HepG2 (cell line): ENCODE results near the gene FMO3. TPM values are rescaled to one million over a fixed set of nuclear protein-coding genes. Genes with fewer than 3 reads are reported as not detected.

Experiments
- ATAC-seq: fragments of 200-7000 bp; cut with Tn5 transposase; 3 replicates; pipeline ENCODE4 v1.9.1; 2020; ENCODE audit warnings: mild to moderate bottlenecking, moderate library complexity
- BruUV-seq: library from RNA; stranded (reverse); fragments of 400-500 nt; replicated peaks from 2 replicates; lab custom pipeline; 2021; lab: Mats Ljungman, UMichigan
- CTCF ChIA-PET: fragments of 300-600 bp; formaldehyde crosslinking; extraction: SDS; loops from one replicate; lab custom pipeline; 2021; ENCODE audit warnings: low total read pairs, inconsistent platforms, low intra/inter-chr PET ratio; lab: Yijun Ruan, JAX
- POLR2A ChIA-PET: fragments of 350-600 bp; sonication (Branson Sonifier 250); formaldehyde crosslinking; loops from one replicate; lab custom pipeline; 2020; ENCODE audit warnings: antibody characterized with exemption, inconsistent platforms; lab: Yijun Ruan, JAX
- DNase-seq: peaks from one replicate; pipeline ENCODE4 v3.0.0-alpha.2; 2015; ENCODE audit warnings: low spot score
- FAIRE-seq: peaks from 3 replicates; lab custom pipeline; 2011; peaks lifted over from hg19 to GRCh38; lab: Jason Lieb, UNC
- H2AFZ ChIP-seq: one replicate; pipeline ENCODE4 v1.6.1; 2011; ENCODE audit warnings: low read length, inconsistent platforms
- H3K27ac ChIP-seq: fragments of 300-600 bp; 3 replicates; pipeline ENCODE4 v1.8.0; 2011; ENCODE audit warnings: mixed run types, mild to moderate bottlenecking, mixed read lengths, low read length, inconsistent platforms; ENCODE audit not compliant: insufficient read depth; ENCODE audit errors: extremely low read length
- H3K27me3 ChIP-seq, 2 experiments: fragments of 200-600 bp in 1 of 2; 2 replicates in 1 of 2; 3 replicates in 1 of 2; pipeline versions ENCODE4 v1.6.0 to v1.8.0; 2011; ENCODE audit warnings: low read length in 2 of 2, mild to moderate bottlenecking in 2 of 2, moderate library complexity in 2 of 2, inconsistent platforms in 1 of 2; ENCODE audit not compliant: insufficient read depth in 2 of 2, control insufficient read depth in 1 of 2
- H3K36me3 ChIP-seq, 2 experiments: fragments of 200-600 bp in 1 of 2; replicated peaks in 1 of 2; 2 replicates in 1 of 2; 3 replicates in 1 of 2; pipeline versions ENCODE4 v1.5.1 to v1.8.0; 2011; ENCODE audit warnings: low read length in 2 of 2, inconsistent platforms in 1 of 2; ENCODE audit not compliant: insufficient read depth in 2 of 2, control insufficient read depth in 1 of 2
- H3K4me1 ChIP-seq: 2 replicates; pipeline ENCODE4 v1.5.1; 2012; ENCODE audit warnings: low read length, inconsistent platforms; ENCODE audit not compliant: insufficient read depth
- H3K4me2 ChIP-seq: 2 replicates; pipeline ENCODE4 v1.6.0; 2011; ENCODE audit warnings: low read depth, low read length, inconsistent platforms
- H3K4me3 ChIP-seq, 3 experiments: fragments of 200-600 bp in 1 of 3; sonication (generic), shearing (Covaris generic) in 1 of 3; replicated peaks in 1 of 3; 2 replicates each; pipeline ENCODE4 v1.5.1; 2011 to 2016; ENCODE audit warnings: low read length in 3 of 3, inconsistent platforms in 2 of 3, low read depth in 2 of 3, mild to moderate bottlenecking in 2 of 3, control low read depth in 1 of 3, mixed read lengths in 1 of 3; ENCODE audit not compliant: insufficient read depth in 1 of 3
- H3K79me2 ChIP-seq: one replicate; pipeline ENCODE4 v1.6.1; 2011; ENCODE audit warnings: low read length, inconsistent platforms; ENCODE audit not compliant: insufficient read depth
- H3K9ac ChIP-seq: 2 replicates; pipeline ENCODE4 v1.6.0; 2011; ENCODE audit warnings: mild to moderate bottlenecking, low read depth, low read length, inconsistent platforms; ENCODE audit not compliant: insufficient read depth
- H3K9me3 ChIP-seq: 2 replicates; pipeline ENCODE4 v1.5.1; 2012; ENCODE audit warnings: mild to moderate bottlenecking, low read length
- H4K20me1 ChIP-seq: 2 replicates; pipeline ENCODE4 v1.6.0; 2011; ENCODE audit warnings: inconsistent platforms, mild to moderate bottlenecking, low read length, moderate library complexity; ENCODE audit not compliant: insufficient read depth
- GATA4 ChIP-seq: sonication (generic); IDR thresholded peaks from 2 replicates; pipeline ENCODE4 v1.6.1; 2016; ENCODE audit warnings: antibody characterized with exemption, low read depth, borderline replicate concordance
- ISX ChIP-seq: sonication (generic); formaldehyde crosslinking; conservative IDR thresholded peaks from 2 replicates; pipeline ENCODE4 v1.5.0; 2020; ENCODE audit warnings: missing genetic modification reagents
- KLF9 ChIP-seq: IDR thresholded peaks from 2 replicates; pipeline ENCODE4 v1.6.1; 2016; ENCODE audit warnings: low read depth
- MAX ChIP-seq: IDR thresholded peaks from 2 replicates; pipeline ENCODE4 v1.6.1; 2012; ENCODE audit warnings: inconsistent platforms
- NAIF1 ChIP-seq: sonication (generic); formaldehyde crosslinking; IDR thresholded peaks from 2 replicates; pipeline ENCODE4 v1.5.0; 2020; ENCODE audit warnings: mild to moderate bottlenecking, missing genetic modification reagents, borderline replicate concordance
- NCOR1 ChIP-seq: fragments of 200-600 bp; sonication (generic); IDR thresholded peaks from 2 replicates; pipeline ENCODE4 v1.7.0; 2017; ENCODE audit warnings: antibody characterized with exemption, low read length, borderline replicate concordance
- TBX2 ChIP-seq: sonication (generic); formaldehyde crosslinking; IDR thresholded peaks from 2 replicates; pipeline ENCODE4 v1.5.0; 2020; ENCODE audit warnings: missing genetic modification reagents, mild to moderate bottlenecking, borderline replicate concordance
- ZHX2 ChIP-seq, 2 experiments: sonication (generic) in 1 of 2; formaldehyde crosslinking in 1 of 2; IDR thresholded peaks; 2 replicates each; pipeline versions ENCODE4 v1.6.1 to v1.9.0; 2014 to 2022; ENCODE audit warnings: antibody characterized with exemption in 1 of 2, borderline replicate concordance in 1 of 2, inconsistent platforms in 1 of 2, low read depth in 1 of 2, missing genetic modification reagents in 1 of 2
- ZNF224 ChIP-seq: sonication (generic); formaldehyde crosslinking; IDR thresholded peaks from 2 replicates; pipeline ENCODE4 v1.5.0; 2020; ENCODE audit warnings: mild to moderate bottlenecking, missing genetic modification reagents
- ZNF546 ChIP-seq: sonication (generic); formaldehyde crosslinking; conservative IDR thresholded peaks from 2 replicates; pipeline ENCODE4 v1.8.1; 2023; ENCODE audit warnings: mild to moderate bottlenecking, missing genetic modification reagents
- ZSCAN31 ChIP-seq: sonication (generic); formaldehyde crosslinking; IDR thresholded peaks from 2 replicates; pipeline ENCODE4 v1.5.0; 2020; ENCODE audit warnings: low read depth, mild to moderate bottlenecking, missing genetic modification reagents
- whole genome bisulfite sequencing: methylation state at CpG from one replicate; pipeline ENCODE4 v1.1.6; 2017; ENCODE audit warnings: low lambda C conversion rate; 5-methylcytosine and 5-hydroxymethylcytosine counted together
- in situ Hi-C: cut with HindIII; loops from 2 replicates; pipeline ENCODE4 v1.10.0; 2017; ENCODE audit warnings: low pct_unique_long_range_greater_than_20kb; ENCODE audit not compliant: extremely low pct_ligation_motif_present
- intact Hi-C: fragments of 100-400 bp; cut with micrococcal nuclease; formaldehyde crosslinking; loops from one replicate; pipeline ENCODE4 v1.10.0; 2022; ENCODE audit not compliant: unreplicated experiment
- polyA plus RNA-seq, 8 experiments: library from polyadenylated mRNA; depleted of rRNA in 3 of 8; stranded (reverse) in 7 of 8; unstranded in 1 of 8; fragments of >200 nt; fragmentation: Illumina TruSeq in 4 of 8; extraction: Trizol in 4 of 8; gene quantifications; 2 replicates each; pipeline versions ENCODE4 v1.2.1 to v1.2.3, GENCODE V29; 2011 to 2016; ENCODE audit warnings: low read depth in 4 of 8, missing spikeins in 1 of 8, mixed read lengths in 1 of 8; ENCODE audit not compliant: insufficient read depth in 1 of 8
- total RNA-seq, 5 experiments: library from RNA; depleted of rRNA; stranded (reverse); fragments of >200 nt; fragmentation: Illumina TruSeq; extraction: Trizol; gene quantifications; 2 replicates each; pipeline ENCODE4 v1.2.3, GENCODE V29; 2016; ENCODE audit warnings: low read depth in 1 of 5
- TF ChIP-seq, protein P1 (sequence below): sonication (generic); formaldehyde crosslinking; IDR thresholded peaks from 2 replicates; pipeline ENCODE4 v1.4.0; 2020; ENCODE audit warnings: missing genetic modification reagents

The FMO3 gene
- total and polyA plus RNA-seq, 2 of the 13 experiments (the other 11 are each of a cell fraction or from before 2014, with no cell fraction given) = not detected

- Histone ChIP-seq H3K9me3 (no peaks in the 10 kb centered on the region), H3K27ac (no peak overlapping the region), H3K4me1 (peaks cover 23% of the 10 kb centered on the region), H2AFZ (no peak overlapping the region), H3K4me3 (no peak overlapping the region), H3K27me3 (no peaks in the 10 kb centered on the region), H3K4me2 (no peak overlapping the region)
- intact Hi-C loops (no loop called here), in situ Hi-C loops (no loop called here)
- ChIA-PET CTCF (no interaction called here), POLR2A (no interaction called here)
- no peak for FAIRE-seq
- WGBS = 70% methylated on average over 4 of the region's 4 CpGs
- no TSS peak for BruUV-seq
- TF ChIP-seq GATA4 (no peak), ZSCAN31 (no peak), ISX (CRISPR knock-in tag) (no peak), KLF9 (CRISPR knock-in tag) (no peak), MAX (no peak), TBX2 (no peak), NAIF1 (CRISPR knock-in tag) (no peak), ZHX2 (IDR thresholded peaks at IDR 0.05; ENCODE audit: low read depth) (no peak), ZHX2 (CRISPR knock-in tag; IDR thresholded peaks at IDR 0.05; ENCODE audit: borderline replicate concordance) (no peak), NCOR1 (no peak), ZNF546 (no peak), ZNF224 (no peak)
- TF ChIP-seq, protein P1, sequence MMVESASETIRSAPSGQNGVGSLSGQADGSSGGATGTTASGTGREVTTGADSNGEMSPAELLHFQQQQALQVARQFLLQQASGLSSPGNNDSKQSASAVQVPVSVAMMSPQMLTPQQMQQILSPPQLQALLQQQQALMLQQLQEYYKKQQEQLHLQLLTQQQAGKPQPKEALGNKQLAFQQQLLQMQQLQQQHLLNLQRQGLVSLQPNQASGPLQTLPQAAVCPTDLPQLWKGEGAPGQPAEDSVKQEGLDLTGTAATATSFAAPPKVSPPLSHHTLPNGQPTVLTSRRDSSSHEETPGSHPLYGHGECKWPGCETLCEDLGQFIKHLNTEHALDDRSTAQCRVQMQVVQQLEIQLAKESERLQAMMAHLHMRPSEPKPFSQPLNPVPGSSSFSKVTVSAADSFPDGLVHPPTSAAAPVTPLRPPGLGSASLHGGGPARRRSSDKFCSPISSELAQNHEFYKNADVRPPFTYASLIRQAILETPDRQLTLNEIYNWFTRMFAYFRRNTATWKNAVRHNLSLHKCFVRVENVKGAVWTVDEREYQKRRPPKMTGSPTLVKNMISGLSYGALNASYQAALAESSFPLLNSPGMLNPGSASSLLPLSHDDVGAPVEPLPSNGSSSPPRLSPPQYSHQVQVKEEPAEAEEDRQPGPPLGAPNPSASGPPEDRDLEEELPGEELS (CRISPR knock-in tag) = no peak
- TF ChIP-seq, all 625 proteins: peak for 0
- H3K9ac ChIP-seq = no peak overlapping the region
- H4K20me1 ChIP-seq = no peaks in the 10 kb centered on the region
- DNase-seq (no peak), ATAC-seq (no peak)
- H3K79me2 ChIP-seq = no peaks in the 10 kb centered on the region
- H3K36me3 ChIP-seq = no peaks in the 10 kb centered on the region
These were observed 49.2 kb downstream of the FMO3 start for GRCh38 chr1:171139890-171140289.
